ENCODE measurements around the gene XYLT2.

DNA sequence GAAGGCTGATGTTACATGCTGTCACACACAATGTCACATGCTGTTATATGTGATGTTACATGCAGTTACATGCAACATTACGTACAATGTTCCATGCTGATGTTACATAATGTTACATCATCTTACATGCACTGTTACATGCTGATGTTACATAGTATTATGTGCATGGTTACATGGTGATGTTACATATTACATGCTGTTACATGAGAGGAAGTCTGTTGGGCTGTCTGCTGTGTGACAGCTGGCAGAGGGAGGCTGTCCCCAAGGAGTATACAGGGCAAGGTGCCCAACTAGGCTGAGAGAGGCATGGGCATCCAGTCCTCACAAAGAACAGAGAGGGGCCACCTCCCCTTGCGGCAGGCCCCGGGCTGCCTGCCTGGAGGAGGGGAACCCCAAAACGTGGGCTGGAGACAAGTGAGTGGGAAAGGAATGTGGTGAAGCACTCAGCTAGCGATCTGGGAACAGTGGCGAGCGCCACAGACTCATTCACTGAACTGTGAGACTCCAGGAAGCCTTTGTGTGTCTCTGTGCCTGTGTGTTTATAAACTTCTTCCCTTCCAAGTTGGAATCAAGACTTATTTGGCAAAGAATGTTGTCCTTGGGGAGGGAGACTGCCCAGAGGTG, 41.0 kb upstream of the XYLT2 start:
- no peak for TF ChIP-seq POLR2AphosphoS5 (IDR thresholded peaks at IDR 0.05; ENCODE audit: insufficient read depth in 1 of 2, low read depth in 1 of 2)
- no peak for TF ChIP-seq CTCF (IDR thresholded peaks at IDR 0.05)
